CD4-positive, alpha-beta T cell treated with Interleukin-6 for 4 hours (primary cell): ENCODE data around the gene FAM3C.
"Not testable (repeated sequence)": the region's sequence is repeated elsewhere in the genome, so short reads cannot be mapped to it uniquely, and the experiment has no call there.

ENCODE experiments used
- DNase-seq: peaks from one replicate; pipeline ENCODE4 v3.0.0-alpha.2; 2020; ENCODE audit warnings: mixed read lengths

Gene FAM3C

GRCh38 chr7:121395961-121396757 lies at the start of gene FAM3C:
Gene FAM3C, minus strand, starts transcription at chr7:121396308. Its CDS starts 13,339 bp downstream, at chr7:121382969.
- peak; percentile 85 for DNase-seq

- peak; percentile 38 for DNase-seq
Measured at GRCh38 chr7:121442845-121443244, 46.7 kb upstream of the FAM3C start.

- DNase-seq, result no peak
Measured at GRCh38 chr7:121440857-121441503, 44.9 kb upstream of the FAM3C start.

- DNase-seq, result peak; percentile 87
Measured at GRCh38 chr7:121438043-121438955, 42.2 kb upstream of the FAM3C start.

GRCh38 chr7:121437470-121437869 lies 41.4 kb upstream of the FAM3C start:
- no peak for DNase-seq

- DNase-seq, result no peak
Measured at GRCh38 chr7:121436688-121437087, 40.6 kb upstream of the FAM3C start.

- DNase-seq, result no peak
Measured at GRCh38 chr7:121436136-121436535, 40.0 kb upstream of the FAM3C start.

- DNase-seq, result no peak
Measured at GRCh38 chr7:121433775-121434174, 37.7 kb upstream of the FAM3C start.

GRCh38 chr7:121432486-121432885 lies 36.4 kb upstream of the FAM3C start:
- not testable (repeated sequence) for DNase-seq

GRCh38 chr7:121431996-121432395 lies 35.9 kb upstream of the FAM3C start:
- no peak for DNase-seq

- DNase-seq, result no peak
Measured at GRCh38 chr7:121431389-121431995, 35.4 kb upstream of the FAM3C start.

GRCh38 chr7:121430558-121430957 lies 34.5 kb upstream of the FAM3C start:
- no peak for DNase-seq

GRCh38 chr7:121429798-121430197 lies 33.7 kb upstream of the FAM3C start:
- no peak for DNase-seq

- no peak for DNase-seq
Measured at GRCh38 chr7:121428855-121429489, 32.9 kb upstream of the FAM3C start.

GRCh38 chr7:121421743-121422142 lies 25.6 kb upstream of the FAM3C start:
- DNase-seq, result not testable (repeated sequence)

GRCh38 chr7:121420976-121421375 lies 24.9 kb upstream of the FAM3C start:
- DNase-seq, result no peak

- no peak for DNase-seq
Measured at GRCh38 chr7:121419201-121420148, 23.4 kb upstream of the FAM3C start.

- no peak for DNase-seq
Measured at GRCh38 chr7:121416533-121416932, 20.4 kb upstream of the FAM3C start.

GRCh38 chr7:121414436-121414835 lies 18.3 kb upstream of the FAM3C start:
- no peak for DNase-seq

GRCh38 chr7:121411597-121411979 lies 15.5 kb upstream of the FAM3C start:
- DNase-seq, result no peak
